Transverse colon (tissue), 4 donors: ENCODE measurements around the gene PRPF40B. TPM values are rescaled to one million over a fixed set of nuclear protein-coding genes. Genes with fewer than 3 reads are reported as not detected.
A peak's percentile ranks its signal among the peaks of the same experiment; 100 is the strongest.

ENCODE experiments used
- DNase-seq: peaks from one replicate; pipeline ENCODE4 v3.0.0-alpha.2; 2019
- H3K27ac ChIP-seq, 4 donors: fragments of 200-600 bp; sonication (generic); 2 replicates each; pipeline ENCODE4 v1.5.1; 2016 to 2018; ENCODE audit warnings: inconsistent platforms in 4 of 4
- H3K27me3 ChIP-seq: fragments of 200-600 bp; sonication (generic); 2 replicates; pipeline ENCODE4 v1.5.1; 2017; ENCODE audit warnings: inconsistent platforms
- H3K36me3 ChIP-seq, 4 donors: fragments of 200-600 bp; sonication (generic); 2 replicates each; pipeline ENCODE4 v1.5.1; 2017 to 2019; ENCODE audit warnings: inconsistent platforms in 4 of 4
- H3K4me1 ChIP-seq, 4 donors: fragments of 200-600 bp; sonication (generic); 2 replicates each; pipeline ENCODE4 v1.5.1; 2017 to 2020; ENCODE audit warnings: inconsistent platforms in 4 of 4
- H3K4me3 ChIP-seq, 4 donors: fragments of 200-600 bp; sonication (generic); 1 replicate in 1 of 4; 2 replicates in 3 of 4; pipeline versions ENCODE4 v1.5.1 to v1.6.1; 2017 to 2019; ENCODE audit warnings: inconsistent platforms in 4 of 4
- H3K9me3 ChIP-seq, 2 donors: fragments of 200-600 bp; sonication (generic); 2 replicates each; pipeline ENCODE4 v1.5.1; 2017 to 2019; ENCODE audit warnings: inconsistent platforms in 2 of 2
- CTCF ChIP-seq, 5 experiments: fragments of 200-600 bp in 3 of 5; fragments of 450-650 bp in 2 of 5; sonication (generic) in 3 of 5; IDR thresholded peaks; 1 replicate in 2 of 5; 2 replicates in 3 of 5; pipeline ENCODE4 v1.5.1; 2016 to 2017; ENCODE audit warnings: antibody characterized with exemption in 5 of 5, inconsistent platforms in 3 of 5, mild to moderate bottlenecking in 2 of 5, moderate library complexity in 1 of 5
- EP300 ChIP-seq: sonication (generic); formaldehyde crosslinking; IDR thresholded peaks from one replicate; pipeline ENCODE4 v1.6.1; 2017; ENCODE audit warnings: antibody characterized with exemption, low read depth
- POLR2A ChIP-seq: fragments of 450-650 bp; IDR thresholded peaks from one replicate; pipeline ENCODE4 v1.6.1; 2016; ENCODE audit warnings: antibody characterized with exemption, mild to moderate bottlenecking, moderate library complexity
- POLR2AphosphoS5 ChIP-seq, 3 donors: sonication (generic); formaldehyde crosslinking; IDR thresholded peaks; one replicate each; pipeline ENCODE4 v1.6.1; 2016; ENCODE audit warnings: antibody characterized with exemption in 3 of 3
- WGBS, 2 donors: methylation state at CpG; one replicate each; pipeline ENCODE4 v1.1.5; 2018; ENCODE audit warnings: low coverage in 1 of 2; 5-methylcytosine and 5-hydroxymethylcytosine counted together
- in situ Hi-C, 4 donors: fragments of 200-750 bp; cut with MboI; loops; one replicate each; pipeline versions ENCODE4 v1.15.0 to v1.15.1; 2017; ENCODE audit warnings: low sequenced_read_pairs in 3 of 4, low pct_ligation_motif_present in 1 of 4, low pct_unique_long_range_greater_than_20kb in 1 of 4
- intact Hi-C: fragments of 100-400 bp; cut with DNase I; formaldehyde crosslinking; loops from one replicate; pipeline ENCODE4 v1.15.1; 2023; ENCODE audit warnings: low total_unique reads
- total RNA-seq, 4 donors: library from RNA; depleted of rRNA; stranded (reverse); fragments of >200 nt; gene quantifications; one replicate each; pipeline ENCODE4 v1.1.0, GENCODE V29; 2016

PRPF40B gene
- total RNA-seq, 4 donors from 2014 or later = 3.7 to 12.7 (median 8.7) TPM

- Histone ChIP-seq H3K4me1 (peaks cover 32 to 50% (median 44%) of the 10 kb centered on the region in 4 donors), H3K27ac (peak overlapping the region; percentile 82 to 90 (median 84)), H3K36me3 (no peaks in the 10 kb centered on the region), H3K9me3 (no peaks in the 10 kb centered on the region), H3K27me3 (no peaks in the 10 kb centered on the region), H3K4me3 (no peak overlapping the region)
- TF ChIP-seq POLR2AphosphoS5 (IDR thresholded peaks at IDR 0.05) (no peak), CTCF (IDR thresholded peaks at IDR 0.05) (no peak), EP300 (no peak), POLR2A (no peak)
- intact Hi-C loops (no loop called here), in situ Hi-C loops (no loop called here)
- DNase-seq = no peak
- WGBS, 2 donors = 76% methylated on average over 7 of the region's 7 CpGs; no CpG with 5 or more reads in 1 of the 2 donors
Measured at GRCh38 chr12:49675137-49675536, 51.8 kb downstream of the PRPF40B start.

GRCh38 chr12:49678711-49679110, 55.4 kb downstream of the PRPF40B start:
- no peak for DNase-seq
- TF ChIP-seq CTCF (IDR thresholded peaks at IDR 0.05) (no peak), EP300 (no peak), POLR2AphosphoS5 (IDR thresholded peaks at IDR 0.05) (no peak), POLR2A (no peak)
- Histone ChIP-seq H3K4me1 (peaks cover 10 to 18% (median 14%) of the 10 kb centered on the region in 4 donors), H3K27ac (no peak overlapping the region), H3K9me3 (no peaks in the 10 kb centered on the region), H3K27me3 (no peaks in the 10 kb centered on the region), H3K36me3 (no peaks in the 10 kb centered on the region), H3K4me3 (no peak overlapping the region)
- intact Hi-C loops = no loop called here
- in situ Hi-C loops = no loop called here
- 53 to 82% methylated on average over 2 to 3 of the region's 3 CpGs for WGBS, 2 donors

- H3K27me3 ChIP-seq = no peaks in the 10 kb centered on the region
- no peaks in the 10 kb centered on the region for H3K9me3 ChIP-seq
- WGBS, 2 donors = 94 to 100% methylated on average over 1 of the region's 1 CpG
Measured at GRCh38 chr12:49680075-49680474, 56.7 kb downstream of the PRPF40B start.

GRCh38 chr12:49683599-49684309, 60.4 kb downstream of the PRPF40B start:
- no peaks in the 10 kb centered on the region for H3K9me3 ChIP-seq
- no peak overlapping the region for H3K4me3 ChIP-seq
- TF ChIP-seq POLR2A (no peak), EP300 (no peak), CTCF (IDR thresholded peaks at IDR 0.05) (no peak)
- no peaks in the 10 kb centered on the region for H3K36me3 ChIP-seq
- 62 to 72% methylated on average over 3 of the region's 3 CpGs for WGBS, 2 donors
- intact Hi-C loops (no loop called here), in situ Hi-C loops (no loop called here)
- no peaks in the 10 kb centered on the region for H3K27me3 ChIP-seq
- peaks cover 0 to 16% (median 0%) of the 10 kb centered on the region in 4 donors for H3K4me1 ChIP-seq
- DNase-seq = no peak
- H3K27ac ChIP-seq = no peak overlapping the region

More at GRCh38 chr12:49680075-49680474, 56.7 kb downstream of the PRPF40B start:
- no peak for DNase-seq
- Histone ChIP-seq H3K4me1 (peaks cover 0 to 15% (median 2%) of the 10 kb centered on the region in 4 donors), H3K27ac (no peak overlapping the region), H3K4me3 (no peak overlapping the region), H3K36me3 (no peaks in the 10 kb centered on the region)
- TF ChIP-seq POLR2AphosphoS5 (IDR thresholded peaks at IDR 0.05) = no peak
- TF ChIP-seq CTCF (IDR thresholded peaks at IDR 0.05) = no peak
- no peak for TF ChIP-seq POLR2A
- TF ChIP-seq EP300 = no peak
- intact Hi-C loops = no loop called here
- in situ Hi-C loops = no loop called here
